ENCODE measurements around the gene SCARF2.
"Not testable (repeated sequence)": the region's sequence is repeated elsewhere in the genome, so short reads cannot be mapped to it uniquely, and the experiment has no call there.

The SCARF2 gene

GRCh38 chr22:20393705-20394476 is 43.7 kb downstream of the SCARF2 start, which contains the start of gene ZNF74:
Gene ZNF74 (plus strand): TSS chr22:20394151. CDS start chr22:20394629, 478 bp downstream.
- peak; percentile 60 to 67 for DNase-seq (ENCODE audit: low read depth in 2 of 2, low spot score in 1 of 2)

GRCh38 chr22:20392983-20393704 is 44.5 kb downstream of the SCARF2 start:
- no peak for DNase-seq (ENCODE audit: low read depth in 2 of 2, low spot score in 1 of 2)

- DNase-seq (ENCODE audit: low read depth in 2 of 2, low spot score in 1 of 2): not testable (repeated sequence)
These were observed 45.2 kb downstream of the SCARF2 start for GRCh38 chr22:20392365-20392881.

GRCh38 chr22:20391222-20391621 is 46.4 kb downstream of the SCARF2 start:
- DNase-seq (ENCODE audit: low read depth in 2 of 2, low spot score in 1 of 2): no peak

GRCh38 chr22:20390394-20390907 is 47.2 kb downstream of the SCARF2 start:
- DNase-seq (ENCODE audit: low read depth in 2 of 2, low spot score in 1 of 2): no peak

GRCh38 chr22:20389288-20389687 is 48.3 kb downstream of the SCARF2 start:
- no peak for DNase-seq (ENCODE audit: low read depth in 2 of 2, low spot score in 1 of 2)

GRCh38 chr22:20388200-20388599 is 49.4 kb downstream of the SCARF2 start:
- DNase-seq (ENCODE audit: low read depth in 2 of 2, low spot score in 1 of 2): no peak

GRCh38 chr22:20386972-20387371 is 50.7 kb downstream of the SCARF2 start:
- no peak for DNase-seq (ENCODE audit: low read depth in 2 of 2, low spot score in 1 of 2)

- DNase-seq (ENCODE audit: low read depth in 2 of 2, low spot score in 1 of 2): no peak
These were observed 51.3 kb downstream of the SCARF2 start for GRCh38 chr22:20386336-20386735.

GRCh38 chr22:20384865-20385264 is 52.8 kb downstream of the SCARF2 start:
- DNase-seq (ENCODE audit: low read depth in 2 of 2, low spot score in 1 of 2): no peak

GRCh38 chr22:20384171-20384570 is 53.5 kb downstream of the SCARF2 start:
- DNase-seq (ENCODE audit: low read depth in 2 of 2, low spot score in 1 of 2): no peak

GRCh38 chr22:20383538-20383937 is 54.1 kb downstream of the SCARF2 start:
- no peak for DNase-seq (ENCODE audit: low read depth in 2 of 2, low spot score in 1 of 2)

GRCh38 chr22:20380486-20380885 is 57.1 kb downstream of the SCARF2 start:
- no peak for DNase-seq (ENCODE audit: low read depth in 2 of 2, low spot score in 1 of 2)

GRCh38 chr22:20378684-20379083 is 58.9 kb downstream of the SCARF2 start:
- DNase-seq (ENCODE audit: low read depth in 2 of 2, low spot score in 1 of 2): not testable (repeated sequence)

- no peak for DNase-seq (ENCODE audit: low read depth in 2 of 2, low spot score in 1 of 2)
These were observed 59.5 kb downstream of the SCARF2 start for GRCh38 chr22:20378110-20378509.

GRCh38 chr22:20376983-20377382 is 60.6 kb downstream of the SCARF2 start:
- not testable (repeated sequence) for DNase-seq (ENCODE audit: low read depth in 2 of 2, low spot score in 1 of 2)

- not testable (repeated sequence) for DNase-seq (ENCODE audit: low read depth in 2 of 2, low spot score in 1 of 2)
These were observed 61.3 kb downstream of the SCARF2 start for GRCh38 chr22:20376281-20376680.

Measured in stimulated activated CD8-positive, alpha-beta memory T cell treated with anti-CD3 and anti-CD28 coated beads, Interleukin-4, amount 100 ng/mL, for 1 hour (primary cell).